Trophoblast cell (in vitro differentiated cells and primary cell): ENCODE results near the gene HES4.
"Not testable (repeated sequence)": the region's sequence is repeated elsewhere in the genome, so short reads cannot be mapped to it uniquely, and the experiment has no call there.

Source experiments
- DNase-seq, 2 donors: peaks; one replicate each; pipeline ENCODE4 v3.0.0-alpha.2; 2016
- H2AFZ ChIP-seq: 2 replicates; pipeline ENCODE4 v1.6.1; 2013; ENCODE audit warnings: low read length, moderate library complexity, mild to moderate bottlenecking; ENCODE audit not compliant: insufficient read depth, poor library complexity
- H2AK5ac ChIP-seq: 2 replicates; pipeline ENCODE4 v1.6.1; 2013; ENCODE audit warnings: mild to moderate bottlenecking, low read length
- H2BK120ac ChIP-seq: 2 replicates; pipeline ENCODE4 v1.6.1; 2013; ENCODE audit warnings: low read length, mild to moderate bottlenecking, moderate library complexity; ENCODE audit not compliant: insufficient read depth, poor library complexity
- H2BK12ac ChIP-seq: 2 replicates; pipeline ENCODE4 v1.6.1; 2013; ENCODE audit warnings: mild to moderate bottlenecking, low read length, moderate library complexity
- H2BK5ac ChIP-seq: 2 replicates; pipeline ENCODE4 v1.6.1; 2013; ENCODE audit warnings: low read length, low read depth, moderate library complexity, mild to moderate bottlenecking; ENCODE audit not compliant: poor library complexity
- H3K14ac ChIP-seq: 2 replicates; pipeline ENCODE4 v1.6.1; 2013; ENCODE audit warnings: mild to moderate bottlenecking, low read length
- H3K18ac ChIP-seq: 2 replicates; pipeline ENCODE4 v1.6.1; 2013; ENCODE audit warnings: mild to moderate bottlenecking, low read length
- H3K23ac ChIP-seq: 2 replicates; pipeline ENCODE4 v1.6.1; 2013; ENCODE audit warnings: low read length
- H3K27ac ChIP-seq: 2 replicates; pipeline ENCODE4 v1.5.1; 2013; ENCODE audit warnings: low read depth, mild to moderate bottlenecking, inconsistent platforms, low read length, moderate library complexity
- H3K27me3 ChIP-seq: 2 replicates; pipeline ENCODE4 v1.6.1; 2013; ENCODE audit warnings: inconsistent platforms, mild to moderate bottlenecking, low read length, moderate library complexity; ENCODE audit not compliant: insufficient read depth
- H3K36me3 ChIP-seq, 2 experiments: 1 replicate in 1 of 2; 2 replicates in 1 of 2; pipeline ENCODE4 v1.6.1; 2013; ENCODE audit warnings: low read length in 2 of 2, mild to moderate bottlenecking in 2 of 2, moderate library complexity in 1 of 2; ENCODE audit not compliant: insufficient read depth in 2 of 2, control insufficient read depth in 1 of 2
- H3K4ac ChIP-seq: 2 replicates; pipeline ENCODE4 v1.6.1; 2013; ENCODE audit warnings: low read depth, mild to moderate bottlenecking, low read length, moderate library complexity
- H3K4me1 ChIP-seq, 2 experiments: 1 replicate in 1 of 2; 2 replicates in 1 of 2; pipeline ENCODE4 v1.6.1; 2013; ENCODE audit warnings: low read length in 2 of 2, mild to moderate bottlenecking in 2 of 2, moderate library complexity in 1 of 2; ENCODE audit not compliant: insufficient read depth in 2 of 2, control insufficient read depth in 1 of 2
- H3K4me2 ChIP-seq: 2 replicates; pipeline ENCODE4 v1.6.1; 2013; ENCODE audit warnings: inconsistent platforms, mild to moderate bottlenecking, low read length, moderate library complexity
- H3K4me3 ChIP-seq: 2 replicates; pipeline ENCODE4 v1.5.1; 2013; ENCODE audit warnings: mild to moderate bottlenecking, low read depth, low read length, inconsistent platforms
- H3K79me1 ChIP-seq: one replicate; pipeline ENCODE4 v1.6.1; 2013; ENCODE audit warnings: low read length
- H3K79me2 ChIP-seq: 2 replicates; pipeline ENCODE4 v1.6.1; 2013; ENCODE audit warnings: low read length, mild to moderate bottlenecking; ENCODE audit not compliant: control insufficient read depth, insufficient read depth, poor library complexity
- H3K9ac ChIP-seq: 2 replicates; pipeline ENCODE4 v1.6.1; 2013; ENCODE audit warnings: mild to moderate bottlenecking, low read length
- H3K9me3 ChIP-seq: 2 replicates; pipeline ENCODE4 v1.6.1; 2013; ENCODE audit warnings: low read depth, mild to moderate bottlenecking, control low read depth, inconsistent platforms, low read length; ENCODE audit not compliant: insufficient read depth
- H4K12ac ChIP-seq: 2 replicates; pipeline ENCODE4 v1.6.1; 2013; ENCODE audit warnings: low read depth, mild to moderate bottlenecking, low read length, moderate library complexity
- H4K8ac ChIP-seq: 2 replicates; pipeline ENCODE4 v1.6.1; 2013; ENCODE audit warnings: low read depth, mild to moderate bottlenecking, low read length, moderate library complexity
- H4K91ac ChIP-seq: one replicate; pipeline ENCODE4 v1.6.1; 2013; ENCODE audit warnings: low read depth, mild to moderate bottlenecking, low read length, moderate library complexity
- WGBS: extraction: QIAGEN DNeasy Blood & Tissue Kit; methylation state at CpG from one replicate; pipeline ENCODE4 v1.1.7; 2013; ENCODE audit warnings: missing lambda C conversion rate; ENCODE audit not compliant: insufficient read length, insufficient coverage; ENCODE audit errors: extremely low coverage; 5-methylcytosine and 5-hydroxymethylcytosine counted together

The HES4 gene

GRCh38 chr1:992362-992761, 7.5 kb downstream of the HES4 start:
- no peaks in the 10 kb centered on the region for H3K79me2 ChIP-seq
- H3K27me3 ChIP-seq, result peaks cover 7% of the 10 kb centered on the region
- H3K23ac ChIP-seq, result no peak overlapping the region
- no peak overlapping the region for H4K8ac ChIP-seq
- H3K4ac ChIP-seq, result no peak overlapping the region
- no peak overlapping the region for H2BK120ac ChIP-seq
- H3K4me2 ChIP-seq, result no peak overlapping the region
- DNase-seq, result no peak
- H3K4me1 ChIP-seq, result peaks cover 0 to 2% of the 10 kb centered on the region in 2 experiments
- H4K12ac ChIP-seq, result no peak overlapping the region
- no peak overlapping the region for H2BK5ac ChIP-seq
- no peak overlapping the region for H2AK5ac ChIP-seq
- no peak overlapping the region for H3K27ac ChIP-seq
- H3K14ac ChIP-seq, result no peak overlapping the region
- H3K9me3 ChIP-seq, result peaks cover 13% of the 10 kb centered on the region
- no peaks in the 10 kb centered on the region for H3K36me3 ChIP-seq
- no peak overlapping the region for H3K9ac ChIP-seq
- H2BK12ac ChIP-seq, result no peak overlapping the region
- WGBS, result no CpG with 5 or more reads among the region's 7 CpGs
- H4K91ac ChIP-seq, result no peak overlapping the region
- H2AFZ ChIP-seq, result no peak overlapping the region
- H3K79me1 ChIP-seq, result peaks cover 1% of the 10 kb centered on the region
- H3K4me3 ChIP-seq, result no peak overlapping the region
- no peak overlapping the region for H3K18ac ChIP-seq

- H3K36me3 ChIP-seq, result no peaks in the 10 kb centered on the region
- no peak for DNase-seq
- H2AFZ ChIP-seq, result no peak overlapping the region
- no peak overlapping the region for H3K14ac ChIP-seq
- H3K4me2 ChIP-seq, result no peak overlapping the region
- peaks cover 1% of the 10 kb centered on the region for H3K79me1 ChIP-seq
- no peak overlapping the region for H3K18ac ChIP-seq
- no peak overlapping the region for H4K12ac ChIP-seq
- H3K9me3 ChIP-seq, result peaks cover 11% of the 10 kb centered on the region
- H4K91ac ChIP-seq, result no peak overlapping the region
- no peak overlapping the region for H3K4me3 ChIP-seq
- no peak overlapping the region for H4K8ac ChIP-seq
- no peak overlapping the region for H2BK5ac ChIP-seq
- no peak overlapping the region for H3K4ac ChIP-seq
- peaks cover 6% of the 10 kb centered on the region for H3K27me3 ChIP-seq
- peaks cover 0 to 2% of the 10 kb centered on the region in 2 experiments for H3K4me1 ChIP-seq
- no peak overlapping the region for H2AK5ac ChIP-seq
- no peak overlapping the region for H3K23ac ChIP-seq
- no peak overlapping the region for H2BK12ac ChIP-seq
- no CpG with 5 or more reads among the region's 10 CpGs for WGBS
- H2BK120ac ChIP-seq, result no peak overlapping the region
- no peaks in the 10 kb centered on the region for H3K79me2 ChIP-seq
- no peak overlapping the region for H3K9ac ChIP-seq
- H3K27ac ChIP-seq, result no peak overlapping the region
Measured at GRCh38 chr1:991895-992294, 8.0 kb downstream of the HES4 start.

- H3K14ac ChIP-seq, H3K4me3 ChIP-seq, H4K8ac ChIP-seq, H2BK12ac ChIP-seq, H3K4me1 ChIP-seq, H3K79me1 ChIP-seq, H3K4me2 ChIP-seq, H3K27ac ChIP-seq, H3K23ac ChIP-seq, H3K79me2 ChIP-seq, H4K91ac ChIP-seq, H3K18ac ChIP-seq, H2BK120ac ChIP-seq, H3K36me3 ChIP-seq, H2AK5ac ChIP-seq, H3K4ac ChIP-seq, H2AFZ ChIP-seq, H4K12ac ChIP-seq, DNase-seq, H3K27me3 ChIP-seq, H2BK5ac ChIP-seq: not testable (repeated sequence)
- Histone ChIP-seq H3K9ac (peak overlapping the region; percentile 18), H3K9me3 (peaks cover 11% of the 10 kb centered on the region)
- WGBS, result no CpG with 5 or more reads among the region's 6 CpGs
Measured at GRCh38 chr1:991275-991674, 8.6 kb downstream of the HES4 start.

GRCh38 chr1:988061-988460, 11.8 kb downstream of the HES4 start:
- H3K4me1 ChIP-seq, H4K8ac ChIP-seq, H3K18ac ChIP-seq, H3K79me2 ChIP-seq, H3K9me3 ChIP-seq, H2BK12ac ChIP-seq, H2BK120ac ChIP-seq, H3K4me3 ChIP-seq, H4K12ac ChIP-seq, H3K23ac ChIP-seq, H2AK5ac ChIP-seq, H4K91ac ChIP-seq, H3K36me3 ChIP-seq, H3K27ac ChIP-seq, DNase-seq, H3K27me3 ChIP-seq, H2BK5ac ChIP-seq, H3K4me2 ChIP-seq, H2AFZ ChIP-seq, H3K4ac ChIP-seq, H3K79me1 ChIP-seq, H3K9ac ChIP-seq, H3K14ac ChIP-seq: not testable (repeated sequence)
- no CpG with 5 or more reads among the region's 5 CpGs for WGBS
